NCI-H1417 (cell line): ENCODE results near the gene ANXA11.

Source experiments
- DNase-seq, 3 experiments: peaks; one replicate each; lab custom pipeline; 2025; lab: John Stamatoyannopoulos, UW

The ANXA11 gene

DNA sequence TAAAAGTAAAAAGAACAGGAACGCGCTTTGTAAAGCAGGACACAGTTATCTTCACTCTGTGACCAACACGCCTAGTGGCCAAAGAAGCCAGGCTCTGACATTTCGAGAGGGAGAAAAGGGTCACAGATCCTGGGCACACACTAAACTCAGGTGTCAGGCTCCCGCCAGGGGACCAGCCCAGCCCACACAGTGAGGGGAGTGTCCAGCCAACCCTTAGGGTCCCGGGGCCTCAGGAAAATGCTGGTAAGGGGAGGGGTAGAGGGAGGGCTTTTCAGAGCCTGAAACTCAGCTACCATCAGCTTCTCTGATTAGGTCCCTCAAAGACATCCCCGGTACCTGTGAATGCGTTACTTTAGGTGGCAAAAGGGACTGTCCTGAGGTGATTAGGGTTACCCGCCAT is 16.6 kb downstream of the ANXA11 start:
- DNase-seq: no peak

DNA sequence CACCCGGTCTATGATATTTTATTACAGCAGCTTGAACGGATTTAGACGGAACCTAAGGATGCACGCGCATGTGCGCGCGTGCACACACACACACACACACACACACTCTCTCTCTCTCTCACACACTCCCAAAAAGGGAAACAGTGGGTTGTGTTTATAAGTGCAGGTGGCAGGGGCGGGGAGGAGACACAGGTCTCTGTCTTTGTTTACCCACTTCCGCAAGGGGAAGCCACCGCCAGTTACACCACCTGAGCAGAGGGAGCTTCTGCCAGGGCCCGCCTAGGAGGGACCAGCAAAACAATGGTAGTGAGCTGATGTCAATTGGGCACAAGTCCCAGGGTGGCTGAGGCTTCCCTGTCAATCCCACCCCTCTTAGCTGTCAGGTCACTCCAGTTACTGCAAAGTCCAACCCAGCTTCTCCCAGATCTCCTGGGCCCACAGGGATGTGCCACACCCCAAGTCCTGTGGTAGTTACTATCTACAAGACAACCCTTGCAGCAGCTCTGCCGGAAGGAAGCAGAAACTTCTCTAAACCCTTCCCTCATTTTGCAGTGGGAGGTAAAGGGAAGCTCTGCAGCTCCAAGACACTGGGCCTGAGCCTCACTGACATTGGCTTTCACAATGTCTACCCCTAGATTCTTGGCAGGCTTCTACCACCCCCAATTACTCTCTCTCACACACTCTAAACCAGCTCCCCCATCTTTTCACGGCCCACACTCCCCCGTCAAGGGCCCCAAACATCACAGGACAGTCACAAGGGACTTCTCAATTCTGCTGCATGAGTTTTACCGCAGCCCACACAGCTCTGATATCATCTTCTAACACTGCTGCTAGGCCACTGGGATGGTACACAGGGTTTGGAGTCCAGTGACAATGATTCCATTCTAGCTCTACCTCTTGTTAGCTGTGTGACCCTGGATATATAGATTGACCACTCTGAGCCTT is 17.6 kb downstream of the ANXA11 start:
- peak in 2 of 3 experiments; percentile 19 to 28 for DNase-seq

DNA sequence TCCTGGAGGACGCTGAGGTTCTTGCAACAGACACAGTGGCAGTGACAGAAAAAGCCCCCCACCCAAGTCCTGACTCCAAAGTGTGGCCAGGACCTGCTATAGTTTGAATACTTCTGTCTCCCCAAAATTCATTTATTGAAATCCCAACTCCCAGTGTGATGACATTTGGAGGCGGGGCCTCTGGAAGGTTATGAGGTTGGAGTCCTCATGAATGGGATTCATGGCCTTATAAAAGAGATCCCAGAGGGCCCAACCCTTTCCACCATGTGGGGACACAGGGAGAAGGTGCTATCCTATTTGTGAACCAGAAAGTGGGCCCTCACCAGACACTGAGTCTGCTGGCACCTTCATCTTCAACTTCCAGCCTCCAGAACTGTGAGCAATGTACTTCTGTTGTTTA is 18.3 kb downstream of the ANXA11 start:
- no peak for DNase-seq

DNA sequence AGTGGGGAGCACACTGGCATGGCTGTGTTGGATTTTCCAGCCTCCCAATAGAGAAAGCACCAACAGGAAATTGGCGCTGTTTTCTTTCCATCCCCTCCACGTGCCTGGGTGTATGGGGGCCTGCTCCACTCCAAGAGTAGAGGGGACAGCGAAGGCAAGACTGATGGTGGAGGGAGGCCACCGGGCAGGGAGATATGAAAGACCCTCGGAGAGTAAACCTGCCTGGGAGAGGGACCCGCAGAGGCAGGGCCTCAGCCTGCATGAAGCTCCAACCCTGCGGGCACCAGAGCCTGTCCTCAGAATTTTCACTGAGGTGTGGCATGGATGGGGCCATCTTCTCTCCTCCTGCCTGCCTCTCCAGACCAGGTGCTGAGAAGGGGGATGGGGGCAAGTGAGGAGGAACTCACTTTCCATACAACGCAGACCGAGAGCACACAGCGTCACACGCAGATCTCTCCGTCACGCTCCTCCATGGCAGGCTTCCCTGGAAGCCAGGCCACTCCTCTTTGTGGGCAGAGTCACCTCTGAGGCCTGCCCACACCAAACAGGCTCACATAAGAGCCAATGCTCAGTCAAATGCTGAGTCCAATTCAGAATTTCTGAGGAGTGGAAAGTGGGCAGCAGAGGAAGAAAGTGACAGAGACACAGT is 18.8 kb downstream of the ANXA11 start:
- peak in 1 of 3 experiments; percentile 64 for DNase-seq

DNA sequence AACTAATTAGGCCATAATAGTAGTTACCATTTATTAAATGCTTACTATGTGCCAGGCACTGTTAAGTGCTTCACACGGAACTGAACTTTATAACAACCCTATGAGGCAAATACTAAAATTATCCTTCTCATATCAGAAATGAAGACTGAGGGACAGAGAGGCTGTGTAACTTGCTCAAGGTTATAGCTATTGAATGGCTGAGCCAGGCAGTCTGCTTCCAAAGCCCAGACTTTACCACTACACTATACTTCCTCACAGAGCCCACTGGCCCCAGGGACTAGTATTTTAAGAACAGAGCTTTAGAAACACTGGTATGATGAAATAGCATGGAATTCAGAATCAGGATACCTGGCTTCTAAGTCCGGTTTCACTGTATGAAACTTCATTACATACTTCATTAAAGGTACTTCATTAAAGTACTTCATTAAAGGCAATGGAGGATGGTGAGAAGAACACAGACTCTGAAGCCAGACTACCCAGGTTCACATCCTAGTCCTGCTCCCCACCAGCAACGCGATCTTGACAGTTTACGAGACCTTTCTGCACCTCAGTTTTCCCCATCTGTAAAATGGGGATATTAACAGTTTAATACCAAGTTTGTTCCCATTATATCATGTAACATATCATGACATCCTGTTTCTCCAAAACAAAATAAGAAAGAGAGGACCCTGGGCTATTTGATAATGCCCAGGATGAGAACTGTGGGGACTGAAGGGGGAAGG is 19.6 kb downstream of the ANXA11 start:
- DNase-seq: no peak

DNA sequence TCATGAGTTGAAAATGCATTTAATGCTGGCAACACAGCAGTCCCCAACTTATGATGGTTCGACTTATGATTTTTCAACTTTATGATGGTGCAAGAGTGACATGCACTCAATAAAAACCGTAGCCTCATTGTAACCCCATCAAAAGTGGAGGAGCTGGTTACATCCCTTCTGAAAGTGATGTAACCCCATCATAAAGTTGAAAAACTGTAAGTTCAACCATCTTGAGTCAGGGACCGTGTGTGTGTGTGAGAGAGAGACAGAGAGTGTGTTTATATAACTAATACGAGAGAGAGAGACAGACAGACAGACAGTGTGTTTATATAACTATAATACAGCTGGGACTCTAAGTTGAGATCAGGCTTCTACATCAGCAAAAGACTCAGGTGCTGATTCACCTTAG is 21.0 kb downstream of the ANXA11 start:
- no peak for DNase-seq

DNA sequence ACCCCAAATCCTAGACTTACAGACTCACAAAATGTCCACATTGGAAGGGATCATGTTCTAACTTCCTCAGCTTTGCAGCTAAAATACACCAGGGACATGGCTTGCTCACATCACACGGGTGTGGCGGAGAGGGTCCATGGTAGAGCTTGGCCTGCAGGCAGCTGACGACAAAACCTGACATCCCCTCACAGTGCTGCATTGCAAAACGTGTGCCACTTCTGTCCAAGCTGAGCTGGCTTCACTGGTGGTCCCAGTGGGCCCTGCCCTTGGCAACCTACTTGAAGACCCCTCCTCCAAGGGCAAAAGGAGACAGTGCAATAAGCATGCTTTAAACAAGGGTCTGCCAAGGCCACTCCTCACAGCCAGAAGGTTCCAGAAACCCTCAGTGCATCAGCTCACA is 21.9 kb downstream of the ANXA11 start:
- DNase-seq: no peak

DNA sequence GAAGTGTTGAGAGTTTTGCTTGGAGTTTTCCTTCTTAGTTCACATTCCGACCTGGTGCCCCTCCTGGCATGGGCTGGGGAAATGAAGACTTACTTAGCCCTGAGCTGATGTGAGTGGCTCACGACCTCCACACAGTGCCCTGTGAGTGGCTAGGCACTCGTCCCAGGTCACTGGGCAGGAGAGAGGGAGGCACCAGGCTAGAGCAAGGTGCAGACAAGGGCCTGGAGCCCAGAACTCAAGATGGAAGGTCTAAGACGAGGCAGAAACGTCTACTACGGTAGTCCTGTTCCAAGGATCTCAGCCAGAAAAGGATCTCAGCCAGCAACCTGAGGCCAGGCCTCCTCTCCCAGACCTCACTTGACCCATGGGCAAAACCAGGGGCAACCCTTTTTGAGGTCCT is 22.4 kb downstream of the ANXA11 start:
- DNase-seq: no peak

DNA sequence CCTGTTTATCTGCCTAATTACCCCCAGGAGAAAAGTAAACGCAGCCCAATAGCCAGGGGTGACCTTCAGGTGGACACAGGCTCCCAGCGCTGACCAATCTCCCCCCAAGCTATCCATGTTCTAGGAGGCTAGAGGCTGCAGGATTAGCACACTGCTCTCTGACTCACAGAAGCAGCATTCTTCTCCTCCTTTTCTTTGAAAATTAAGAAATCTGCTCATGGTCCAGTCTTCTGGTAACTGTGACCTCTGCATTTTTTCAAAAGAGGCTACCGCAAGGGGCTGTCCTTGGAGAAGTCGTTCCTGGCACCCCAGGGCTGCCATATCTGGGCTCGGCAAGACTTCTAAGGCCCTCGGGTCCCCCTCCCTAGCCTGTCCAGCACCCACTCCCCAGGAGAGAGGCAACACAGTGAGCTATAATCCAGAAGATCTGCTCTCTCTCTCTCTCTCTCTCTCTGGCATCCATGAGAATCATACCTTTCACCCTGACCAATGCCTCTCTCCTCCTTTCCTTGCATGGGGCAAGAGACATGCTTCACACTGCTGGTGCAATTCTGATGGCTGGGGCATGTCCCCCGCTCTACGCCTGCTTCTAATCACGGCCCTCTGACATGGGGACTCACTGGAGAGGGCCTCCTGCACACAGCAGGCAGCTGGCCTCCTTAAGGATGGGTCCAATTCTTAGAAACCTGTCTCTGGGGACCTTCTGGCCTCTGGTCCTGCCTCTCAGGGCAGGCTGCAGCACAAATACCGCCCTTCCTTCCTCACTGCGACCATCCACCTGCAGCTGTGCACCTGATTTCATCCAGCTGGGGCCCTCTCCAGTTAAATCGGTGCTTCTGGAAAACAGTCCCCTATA is 27.3 kb downstream of the ANXA11 start:
- peak in 1 of 3 experiments; percentile 0 for DNase-seq

DNA sequence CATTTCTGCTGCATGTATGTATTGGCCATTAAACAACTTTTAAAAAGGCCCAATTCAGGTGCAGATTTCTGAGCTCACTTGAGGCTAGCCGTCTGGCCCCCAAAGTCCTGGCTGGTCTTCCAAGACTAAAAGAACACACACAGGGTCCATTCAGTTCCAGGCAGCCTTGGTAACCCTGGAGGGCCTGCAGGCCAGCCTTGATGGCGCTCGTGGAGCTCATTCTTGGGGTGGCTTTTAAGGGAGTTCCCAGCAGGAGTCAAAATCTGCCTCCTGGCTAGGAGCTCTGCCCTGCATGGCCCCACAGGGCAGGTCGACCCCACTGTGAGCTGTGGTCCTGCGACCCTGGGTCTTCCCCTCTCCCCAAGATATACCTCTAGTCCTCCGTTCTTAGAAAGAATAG is 28.8 kb downstream of the ANXA11 start:
- DNase-seq: no peak

GRCh38 chr10:80174641-80175395 is 30.5 kb downstream of the ANXA11 start:
- DNase-seq: no peak

- DNase-seq: peak; percentile 64 to 76 (median 74)
Observed at GRCh38 chr10:80173466-80173865, 31.9 kb downstream of the ANXA11 start.

DNA sequence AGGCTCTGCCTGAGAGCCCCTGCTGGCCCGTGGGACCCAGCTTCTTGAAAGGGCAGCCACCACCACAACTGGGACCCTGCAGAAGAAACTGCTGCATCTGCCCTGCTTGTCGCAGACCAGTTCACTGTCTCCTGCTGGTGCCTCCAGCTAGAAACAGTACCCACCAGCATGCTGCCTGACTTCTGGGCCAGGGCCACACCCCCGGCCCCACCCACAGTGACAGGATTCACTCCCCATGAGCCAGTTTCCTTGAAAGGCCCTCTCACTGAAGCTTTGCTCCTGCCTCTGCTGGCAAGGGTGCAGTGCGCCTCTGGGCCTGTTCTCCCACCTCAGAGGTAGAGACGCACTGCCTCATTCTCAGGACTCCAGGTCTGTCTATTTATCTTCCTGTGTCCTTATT is 32.4 kb downstream of the ANXA11 start:
- peak; percentile 24 to 52 (median 52) for DNase-seq

DNA sequence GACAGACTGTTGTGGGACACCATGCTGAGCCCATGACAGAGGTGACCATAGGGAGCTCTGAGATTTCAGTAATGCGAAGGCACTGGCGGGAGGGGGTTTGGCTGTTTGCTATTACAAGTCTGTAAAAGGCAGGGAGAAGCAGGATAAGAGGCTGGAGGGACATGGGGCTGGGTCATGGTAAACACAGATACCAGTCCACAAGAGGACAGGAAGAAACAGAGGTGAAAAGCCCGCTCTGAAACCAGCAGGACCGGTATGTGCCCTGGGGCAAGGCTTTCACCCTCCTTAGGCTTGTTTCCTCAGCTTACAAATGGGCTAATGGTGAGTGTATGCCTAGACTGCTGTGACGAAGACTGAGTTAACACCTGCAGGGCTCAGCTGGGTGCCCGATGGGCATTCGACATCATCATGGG is 34.1 kb downstream of the ANXA11 start:
- DNase-seq: peak in 2 of 3 experiments; percentile 54 to 67

- no peak for DNase-seq
Observed at GRCh38 chr10:80170641-80171040, 34.7 kb downstream of the ANXA11 start.

- no peak for DNase-seq
Observed at GRCh38 chr10:80170026-80170425, 35.3 kb downstream of the ANXA11 start.

DNA sequence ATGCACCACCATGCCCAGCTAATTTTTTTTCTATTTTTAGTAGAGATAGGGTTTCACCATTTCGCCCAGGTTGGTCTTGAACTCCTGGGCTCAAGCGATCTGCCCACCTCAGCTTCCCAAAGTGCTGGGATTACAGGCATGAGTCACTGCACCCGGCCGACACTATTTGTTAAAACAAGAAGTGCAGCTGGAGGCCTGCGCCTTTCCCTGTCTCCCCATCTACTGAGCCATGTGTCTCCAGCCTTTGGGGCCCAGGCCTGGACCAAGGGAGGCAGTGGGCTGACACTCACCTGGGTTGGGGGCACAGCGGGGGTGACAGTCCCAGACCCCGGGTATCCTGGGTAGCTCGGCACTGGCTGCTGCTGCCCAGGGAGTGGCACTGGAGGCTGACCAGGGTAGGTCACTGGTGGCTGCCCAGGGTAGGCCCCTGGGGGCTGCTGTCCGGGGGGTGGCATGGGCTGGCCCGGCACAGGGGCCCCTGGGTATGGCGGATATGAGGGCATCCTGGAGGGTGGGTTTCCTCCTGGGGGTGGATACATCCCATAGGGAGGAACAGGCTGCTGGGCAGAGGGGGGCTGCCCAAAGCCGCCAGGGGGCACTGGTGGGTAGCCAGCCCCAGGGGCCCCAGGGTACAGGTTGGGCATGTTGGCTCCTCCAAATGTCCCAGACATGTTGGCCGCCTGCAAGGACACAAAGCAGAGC is 36.5 kb downstream of the ANXA11 start:
- no peak for DNase-seq

GRCh38 chr10:80168162-80168511 is 37.2 kb downstream of the ANXA11 start:
- DNase-seq: no peak

DNA sequence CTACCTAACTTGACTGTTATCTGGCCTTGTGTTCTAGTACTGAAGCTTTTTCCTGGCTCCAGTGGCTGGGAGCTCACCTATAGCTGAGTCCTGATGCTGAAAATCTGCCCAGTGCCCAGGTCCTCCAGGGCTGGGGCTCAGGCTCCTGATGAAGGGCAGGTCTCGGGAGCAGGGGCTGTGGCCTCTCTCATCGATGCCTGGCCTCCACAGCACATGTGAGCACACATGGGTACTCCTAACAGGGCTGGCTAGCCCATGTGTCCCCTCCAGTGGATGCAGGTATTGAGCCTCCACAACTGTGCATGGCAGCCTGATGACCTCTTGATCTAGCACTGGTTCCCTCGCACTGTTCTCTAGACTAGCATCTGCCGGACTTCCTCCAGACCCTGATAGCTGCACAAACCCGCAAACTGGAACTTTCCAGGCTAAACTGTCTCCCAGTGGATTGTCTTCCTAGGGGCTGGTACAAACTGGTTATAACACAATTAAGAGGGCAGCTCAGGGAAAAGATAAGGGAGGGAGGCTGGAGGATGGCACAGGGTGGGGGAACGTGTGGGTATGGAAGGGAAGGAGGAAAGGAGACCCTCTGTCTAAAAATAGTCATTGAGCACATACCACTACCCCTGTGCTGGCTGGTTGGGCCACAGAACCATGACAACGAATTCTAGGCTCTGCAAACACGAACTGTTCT is 37.7 kb downstream of the ANXA11 start:
- DNase-seq: no peak
